GM12892 (cell line): Measurements from ENCODE around the gene FAS.

Experiments
- POLR2A ChIP-seq: IDR thresholded peaks from 2 replicates; pipeline ENCODE4 v1.6.1; 2011; ENCODE audit warnings: low read depth, low read length, control low read depth
- POLR2AphosphoS5 ChIP-seq: IDR thresholded peaks from 2 replicates; pipeline ENCODE4 v1.6.1; 2011; ENCODE audit warnings: low read depth, low read length, control low read depth

- TF ChIP-seq POLR2AphosphoS5 (no peak), POLR2A (no peak)
These were observed 36.0 kb upstream of the FAS start for GRCh38 chr10:88954458-88955083.
